Ascending aorta (tissue), 2 donors: ENCODE data around the gene POLE. TPM values are rescaled to one million over a fixed set of nuclear protein-coding genes. Genes with fewer than 3 reads are reported as not detected.

Experiments used
- DNase-seq, 2 donors: peaks; one replicate each; pipeline ENCODE4 v3.0.0-alpha.2; 2019; ENCODE audit warnings: low spot score in 2 of 2
- H3K27ac ChIP-seq, 2 donors: fragments of 200-600 bp; sonication (generic); one replicate each; pipeline ENCODE4 v1.5.1; 2016 to 2017; ENCODE audit warnings: mild to moderate bottlenecking in 1 of 2
- H3K27me3 ChIP-seq: fragments of 200-600 bp; sonication (generic); one replicate; pipeline ENCODE4 v1.5.1; 2017
- H3K36me3 ChIP-seq, 2 donors: fragments of 200-600 bp; sonication (generic); one replicate each; pipeline ENCODE4 v1.5.1; 2016
- H3K4me1 ChIP-seq, 2 donors: fragments of 200-600 bp; sonication (generic); one replicate each; pipeline ENCODE4 v1.5.1; 2016 to 2017; ENCODE audit warnings: mild to moderate bottlenecking in 1 of 2
- H3K4me3 ChIP-seq, 2 donors: fragments of 200-600 bp; sonication (generic); one replicate each; pipeline ENCODE4 v1.5.1; 2016 to 2017; ENCODE audit warnings: mild to moderate bottlenecking in 1 of 2
- H3K9me3 ChIP-seq, 2 donors: fragments of 200-600 bp; sonication (generic); one replicate each; pipeline ENCODE4 v1.5.1; 2016
- CTCF ChIP-seq, 3 experiments: fragments of 200-600 bp in 2 of 3; fragments of 450-650 bp in 1 of 3; sonication (generic) in 2 of 3; IDR thresholded peaks; one replicate each; pipeline ENCODE4 v1.5.1; 2016 to 2019; ENCODE audit warnings: antibody characterized with exemption in 3 of 3, mild to moderate bottlenecking in 1 of 3, moderate library complexity in 1 of 3
- intact Hi-C: fragments of 100-400 bp; cut with DNase I; formaldehyde crosslinking; loops from one replicate; pipeline ENCODE4 v1.15.1; 2023
- total RNA-seq: library from RNA; depleted of rRNA; stranded (reverse); fragments of >200 nt; gene quantifications from one replicate; pipeline ENCODE4 v1.1.0, GENCODE V29; 2016

Gene POLE
- total RNA-seq, 1 donor from 2014 or later, result 115 TPM

- H3K9me3 ChIP-seq, result no peaks in the 10 kb centered on the region
- intact Hi-C loops, result no loop called here
- DNase-seq, result peak; percentile 63 to 81
- H3K36me3 ChIP-seq, result no peaks in the 10 kb centered on the region
- peak overlapping the region in 1 of 2 donors; percentile 22 for H3K4me3 ChIP-seq
- H3K27ac ChIP-seq, result no peak overlapping the region
- no peaks in the 10 kb centered on the region for H3K27me3 ChIP-seq
- H3K4me1 ChIP-seq, result peaks cover 0 to 3% of the 10 kb centered on the region in 2 donors
- TF ChIP-seq CTCF (IDR thresholded peaks at IDR 0.05), result no peak
Measured at GRCh38 chr12:132593938-132594358, 93.2 kb downstream of the POLE start.

- TF ChIP-seq CTCF (IDR thresholded peaks at IDR 0.05), result no peak
- Histone ChIP-seq H3K4me1 (no peaks in the 10 kb centered on the region), H3K4me3 (peak overlapping the region in 1 of 2 donors; percentile 22), H3K36me3 (no peaks in the 10 kb centered on the region), H3K9me3 (no peaks in the 10 kb centered on the region), H3K27ac (no peak overlapping the region), H3K27me3 (no peaks in the 10 kb centered on the region)
- intact Hi-C loops, result no loop called here
- no peak for DNase-seq
Measured at GRCh38 chr12:132593521-132593920, 93.6 kb downstream of the POLE start.

GRCh38 chr12:132593071-132593470, 94.1 kb downstream of the POLE start:
- no peak overlapping the region for H3K27ac ChIP-seq
- H3K36me3 ChIP-seq, result no peaks in the 10 kb centered on the region
- intact Hi-C loops, result no loop called here
- no peaks in the 10 kb centered on the region for H3K27me3 ChIP-seq
- H3K4me1 ChIP-seq, result no peaks in the 10 kb centered on the region
- H3K4me3 ChIP-seq, result no peak overlapping the region
- no peak for TF ChIP-seq CTCF (IDR thresholded peaks at IDR 0.05)
- H3K9me3 ChIP-seq, result no peaks in the 10 kb centered on the region
- DNase-seq, result no peak

GRCh38 chr12:132592282-132592970, 94.7 kb downstream of the POLE start:
- Histone ChIP-seq H3K9me3 (no peaks in the 10 kb centered on the region), H3K4me1 (no peaks in the 10 kb centered on the region), H3K27ac (no peak overlapping the region), H3K4me3 (no peak overlapping the region), H3K27me3 (no peaks in the 10 kb centered on the region), H3K36me3 (no peaks in the 10 kb centered on the region)
- TF ChIP-seq CTCF (IDR thresholded peaks at IDR 0.05), result no peak
- DNase-seq, result no peak
- intact Hi-C loops, result no loop called here

- Histone ChIP-seq H3K27ac (no peak overlapping the region), H3K9me3 (no peaks in the 10 kb centered on the region), H3K4me1 (no peaks in the 10 kb centered on the region), H3K27me3 (no peaks in the 10 kb centered on the region), H3K4me3 (no peak overlapping the region), H3K36me3 (no peaks in the 10 kb centered on the region)
- DNase-seq, result no peak
- intact Hi-C loops, result no loop called here
- TF ChIP-seq CTCF (IDR thresholded peaks at IDR 0.05), result no peak
Measured at GRCh38 chr12:132591107-132591935, 95.8 kb downstream of the POLE start.
